HG03342 (cell line): ENCODE results near the gene AGXT2.
"Not testable (repeated sequence)": the region's sequence is repeated elsewhere in the genome, so short reads cannot be mapped to it uniquely, and the experiment has no call there.

Experiments used
- ATAC-seq: cut with Tn5 transposase; IDR thresholded peaks from one replicate; pipeline ENCODE4 v1.9.1; 2021; ENCODE audit warnings: mild to moderate bottlenecking, moderate library complexity; ENCODE audit not compliant: unreplicated experiment

AGXT2 gene

DNA sequence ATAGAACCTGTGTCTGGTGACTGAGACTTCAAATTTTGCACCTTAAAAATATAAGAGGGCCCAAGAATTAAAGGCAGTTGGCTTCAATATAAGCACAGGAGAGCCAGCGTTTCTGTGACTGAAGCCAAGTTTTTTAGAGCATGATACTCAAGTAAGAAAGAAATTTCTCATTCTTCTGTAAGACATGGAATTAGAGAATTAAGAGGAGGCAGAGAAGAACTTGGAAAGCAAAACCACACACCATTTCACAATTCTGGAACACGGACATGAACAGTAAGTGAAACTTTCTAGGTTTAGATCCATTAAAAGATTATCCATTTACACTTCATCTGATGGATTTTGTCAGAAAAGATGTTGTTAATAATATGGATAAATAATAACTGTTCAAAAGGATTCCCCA is 8.9 kb upstream of the AGXT2 start:
- no peak for ATAC-seq

DNA sequence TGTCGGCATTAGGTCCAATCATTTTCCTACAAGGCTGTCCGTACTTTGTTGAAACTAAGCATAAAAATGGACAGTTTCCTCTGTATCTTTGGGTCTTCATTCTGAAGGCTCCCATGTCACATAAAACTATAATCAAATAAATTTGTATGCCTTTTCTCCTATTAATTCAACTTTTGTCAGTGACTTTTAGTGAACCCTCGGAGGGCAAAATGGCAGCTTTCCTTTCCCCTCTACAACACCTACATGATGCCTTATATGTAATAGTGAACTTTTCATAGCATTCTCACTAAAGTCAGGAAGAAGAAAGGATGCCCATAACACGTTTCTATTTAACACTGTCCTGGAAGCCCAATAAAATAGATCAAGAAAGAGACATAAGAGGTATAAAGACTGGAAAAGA is 5.1 kb upstream of the AGXT2 start:
- ATAC-seq: no peak

- ATAC-seq: no peak
Measured at GRCh38 chr5:35050541-35051126, 2.9 kb upstream of the AGXT2 start.

- no peak for ATAC-seq
Measured at GRCh38 chr5:35048910-35049309, 1.2 kb upstream of the AGXT2 start.

DNA sequence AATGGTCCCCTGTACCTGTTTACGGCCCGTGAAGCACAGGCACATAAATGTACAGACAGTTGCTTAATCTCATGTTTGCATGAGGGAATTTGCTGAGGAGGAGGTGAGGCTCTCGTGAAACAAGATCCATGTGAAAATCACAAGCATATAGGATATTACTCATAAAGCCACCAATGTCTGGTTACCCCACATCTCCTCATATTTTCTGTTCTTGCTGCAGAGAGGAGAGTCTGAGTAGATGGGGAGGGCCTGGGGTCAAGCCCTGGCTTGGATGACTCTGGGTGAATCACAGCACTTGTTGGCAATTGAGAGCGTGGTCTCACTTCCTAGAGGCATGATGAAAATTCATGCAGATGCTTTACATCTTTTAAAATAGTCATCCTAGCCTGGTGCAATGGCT is 975 bp downstream of the AGXT2 start:
- no peak for ATAC-seq

DNA sequence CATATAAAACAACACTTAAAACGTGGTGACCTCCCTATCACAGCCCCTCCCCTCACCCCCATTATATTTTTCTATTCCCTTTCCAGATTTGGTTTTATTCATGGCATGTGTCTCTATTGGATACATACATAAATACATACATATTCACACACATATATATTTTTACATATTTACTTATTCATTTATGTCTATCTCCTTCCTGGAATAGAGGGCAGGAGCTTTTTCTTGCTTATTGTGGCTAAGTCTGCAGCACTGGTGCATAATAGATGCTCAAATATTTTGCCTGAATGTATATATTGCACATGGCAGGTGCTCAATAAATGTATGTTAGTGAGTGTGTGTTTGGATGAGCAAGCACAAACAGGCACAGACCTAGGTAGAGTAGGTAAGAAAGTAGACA is 2.5 kb downstream of the AGXT2 start:
- no peak for ATAC-seq

DNA sequence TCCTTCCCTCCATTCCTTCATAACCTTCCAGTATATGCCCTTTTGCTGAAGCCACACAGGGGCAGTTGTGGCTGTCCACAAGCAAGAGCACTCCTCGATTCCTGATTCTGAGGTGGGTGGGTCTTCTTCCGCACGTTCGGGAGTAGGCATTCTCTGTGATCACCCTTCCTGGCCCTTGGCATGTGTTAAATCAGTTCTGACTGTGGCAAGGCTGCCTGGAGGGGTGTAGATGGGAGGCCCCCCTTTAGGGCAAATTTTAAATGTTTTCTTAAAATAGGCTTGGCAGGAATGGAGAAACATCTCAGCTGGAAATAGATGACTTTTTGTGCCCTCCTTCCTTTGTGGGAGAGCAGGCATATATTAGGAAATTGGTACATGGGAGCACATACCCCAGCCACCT is 3.1 kb downstream of the AGXT2 start:
- no peak for ATAC-seq

GRCh38 chr5:35042781-35043180 is 5.0 kb downstream of the AGXT2 start:
- no peak for ATAC-seq

GRCh38 chr5:35041261-35041660 is 6.5 kb downstream of the AGXT2 start:
- ATAC-seq: no peak

DNA sequence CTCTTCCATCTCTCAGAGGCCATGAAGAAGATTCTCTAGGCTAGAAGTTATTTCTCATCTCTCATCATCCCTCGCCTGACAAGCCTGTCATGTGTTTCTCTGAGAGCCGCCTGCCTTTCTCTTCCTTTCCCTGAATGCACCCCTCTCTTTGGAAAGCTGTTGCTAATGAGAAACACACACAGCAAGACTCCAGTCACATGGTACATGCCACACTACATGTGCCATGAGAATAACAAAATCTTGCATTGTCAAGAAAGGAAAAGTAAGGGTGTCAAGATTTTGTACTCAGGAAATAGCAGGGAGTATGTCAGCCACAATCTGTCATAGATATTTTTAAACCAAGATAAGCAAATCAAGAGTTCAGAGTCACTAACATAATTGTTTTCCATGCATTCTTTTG is 8.9 kb downstream of the AGXT2 start:
- ATAC-seq: no peak

- no peak for ATAC-seq
Measured at GRCh38 chr5:35036536-35036935, 11.2 kb downstream of the AGXT2 start.

- ATAC-seq: not testable (repeated sequence)
Measured at GRCh38 chr5:35035929-35036328, 11.8 kb downstream of the AGXT2 start.

DNA sequence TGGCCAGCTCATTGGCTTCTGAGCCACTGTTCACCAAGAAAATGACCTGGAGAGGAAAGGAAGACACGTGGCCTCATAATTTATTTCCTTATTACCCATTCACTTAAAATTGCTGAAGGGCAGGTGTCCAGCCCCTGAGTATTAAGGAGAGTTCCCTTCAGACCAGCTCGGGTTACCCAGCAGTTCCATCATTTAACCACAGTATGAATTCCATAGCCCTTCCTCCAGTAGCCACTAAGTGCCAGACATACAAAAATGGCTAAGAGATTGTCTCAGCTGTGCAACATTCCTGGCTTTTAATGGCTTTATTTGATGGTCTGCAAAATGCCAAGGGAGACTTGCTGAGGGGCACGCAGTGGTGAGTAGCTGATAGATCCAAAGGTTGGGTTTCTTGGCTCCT is 12.5 kb downstream of the AGXT2 start:
- ATAC-seq: no peak

DNA sequence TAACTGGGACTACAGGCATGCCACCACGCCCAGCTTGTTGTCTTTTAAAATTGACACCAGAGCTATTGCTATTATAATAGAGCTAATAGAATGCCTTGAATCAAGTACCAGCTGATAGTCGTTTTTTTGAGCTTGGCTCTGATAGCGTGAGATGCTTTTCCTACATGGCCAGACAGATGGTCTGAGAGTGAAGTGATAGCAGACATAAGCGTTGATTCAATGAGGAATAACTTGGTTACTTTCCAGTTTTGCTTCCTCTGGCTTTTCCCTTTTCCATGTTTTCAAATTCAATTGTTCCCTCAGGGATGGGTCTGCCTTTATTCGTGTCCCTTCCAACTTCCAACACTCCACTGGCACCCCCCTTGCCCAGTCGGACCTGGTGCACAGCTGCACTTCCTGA is 15.4 kb downstream of the AGXT2 start:
- ATAC-seq: no peak

- ATAC-seq: no peak
Measured at GRCh38 chr5:35031276-35031675, 16.5 kb downstream of the AGXT2 start.

GRCh38 chr5:35030426-35031100 is 17.2 kb downstream of the AGXT2 start:
- no peak for ATAC-seq

GRCh38 chr5:35029333-35029732 is 18.4 kb downstream of the AGXT2 start:
- no peak for ATAC-seq

GRCh38 chr5:35026941-35027340 is 20.8 kb downstream of the AGXT2 start:
- ATAC-seq: no peak

DNA sequence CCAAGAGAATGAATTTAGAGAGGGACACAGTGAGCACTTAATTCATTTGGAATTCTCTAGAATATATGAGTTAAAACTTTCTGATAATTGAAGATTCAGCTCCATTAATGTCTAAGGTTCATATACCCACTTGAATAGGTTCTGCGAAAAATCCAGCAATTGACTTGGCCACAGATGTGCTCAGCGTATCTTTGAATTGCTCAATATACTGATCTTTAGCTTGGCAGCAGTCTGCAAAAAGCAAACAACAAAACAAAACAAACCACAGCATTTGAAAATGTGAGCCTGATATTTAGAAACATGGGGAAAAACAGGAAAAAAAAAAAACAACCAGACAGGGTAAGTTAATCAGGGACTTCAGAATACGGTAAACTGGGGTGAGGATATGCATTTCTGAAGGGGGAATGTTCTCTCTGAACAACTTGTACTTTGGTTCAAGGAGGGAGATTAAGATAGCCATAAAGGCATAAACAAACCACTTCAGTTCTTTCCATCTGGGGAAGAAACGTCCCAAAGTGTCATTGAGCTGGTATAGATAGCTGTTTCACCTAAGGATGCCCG is 21.4 kb downstream of the AGXT2 start:
- no peak for ATAC-seq

- ATAC-seq: no peak
Measured at GRCh38 chr5:35024911-35025510, 22.7 kb downstream of the AGXT2 start.

DNA sequence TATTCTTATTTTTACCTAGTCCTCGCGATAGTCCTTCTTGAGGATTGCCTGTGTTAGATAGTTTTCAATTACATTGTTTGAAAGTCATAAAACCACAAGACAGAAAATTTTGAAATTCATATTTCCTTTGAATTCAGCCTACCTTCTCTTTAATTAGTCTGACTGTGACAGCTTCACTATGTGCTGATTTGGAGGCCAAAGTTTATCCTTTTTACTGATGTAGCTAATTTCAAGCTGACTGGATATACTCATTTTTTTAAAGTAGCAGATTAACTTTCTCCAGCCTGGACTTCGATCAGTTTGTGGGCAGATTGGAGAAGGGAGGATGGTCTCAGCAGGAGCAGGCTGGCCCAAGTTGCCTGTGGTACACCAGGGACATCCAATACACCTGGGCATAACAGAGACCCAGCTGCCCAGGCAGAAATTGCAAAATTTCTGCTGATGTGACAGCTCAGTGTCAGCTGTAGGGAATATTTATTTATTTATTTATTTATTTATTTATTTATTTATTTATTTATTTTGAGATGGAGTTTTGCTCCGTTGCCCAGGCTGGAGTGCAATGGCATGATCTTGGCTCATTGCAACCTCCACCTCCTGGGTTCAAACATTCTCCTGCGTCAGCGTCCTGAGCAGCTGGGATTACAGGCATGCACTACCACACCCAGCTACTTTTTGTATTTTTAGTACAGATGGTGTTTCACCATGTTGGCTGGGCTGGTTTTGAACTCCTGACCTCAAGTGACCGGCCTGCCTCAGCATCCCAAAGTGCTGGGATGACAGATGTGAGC is 24.2 kb downstream of the AGXT2 start:
- no peak for ATAC-seq
